Effector memory CD8-positive, alpha-beta T cell (primary cell): ENCODE data around the gene NELFA.
"Not testable (repeated sequence)": the region's sequence is repeated elsewhere in the genome, so short reads cannot be mapped to it uniquely, and the experiment has no call there.

ENCODE experiments used
- ATAC-seq: fragments of 150-1000 bp; cut with Tn5 transposase; replicated peaks from 2 replicates; pipeline ENCODE4 v1.10.0; 2021; ENCODE audit warnings: mild to moderate bottlenecking, moderate library complexity
- DNase-seq, 3 experiments: peaks; one replicate each; pipeline ENCODE4 v3.0.0; 2021
- H3K27ac Mint-ChIP-seq, 2 donors: one replicate each; pipeline ENCODE4 v1.8.0; 2022; ENCODE audit warnings: mild to moderate bottlenecking in 2 of 2, mixed read lengths in 2 of 2, moderate library complexity in 2 of 2
- H3K27me3 Mint-ChIP-seq, 2 donors: one replicate each; pipeline ENCODE4 v1.8.0; 2022; ENCODE audit warnings: mixed read lengths in 2 of 2
- H3K36me3 Mint-ChIP-seq: one replicate; pipeline ENCODE4 v1.8.0; 2022; ENCODE audit warnings: mild to moderate bottlenecking, moderate library complexity, mixed read lengths; ENCODE audit not compliant: insufficient read depth
- H3K4me1 Mint-ChIP-seq, 2 donors: one replicate each; pipeline ENCODE4 v1.8.0; 2022; ENCODE audit warnings: low read depth in 2 of 2, mixed read lengths in 2 of 2
- H3K4me3 Mint-ChIP-seq, 2 donors: one replicate each; pipeline ENCODE4 v1.8.0; 2022; ENCODE audit warnings: mild to moderate bottlenecking in 2 of 2, mixed read lengths in 2 of 2, moderate library complexity in 2 of 2
- H3K9me3 Mint-ChIP-seq, 2 donors: one replicate each; pipeline ENCODE4 v1.8.0; 2022; ENCODE audit warnings: mixed read lengths in 2 of 2

NELFA gene

GRCh38 chr4:1997712-1998111 is 11.1 kb downstream of the NELFA start:
- no peak for ATAC-seq
- peaks cover 23 to 51% of the 10 kb centered on the region in 2 donors for H3K4me1 Mint-ChIP-seq
- no peak for DNase-seq

GRCh38 chr4:1996866-1997611 is 11.7 kb downstream of the NELFA start:
- Mint-ChIP-seq H3K4me3 (no peak overlapping the region), H3K9me3 (peaks cover 14 to 25% of the 10 kb centered on the region in 2 donors), H3K4me1 (peaks cover 18 to 47% of the 10 kb centered on the region in 2 donors), H3K36me3 (peaks cover 10% of the 10 kb centered on the region), H3K27ac (no peak overlapping the region), H3K27me3 (no peaks in the 10 kb centered on the region)
- DNase-seq (no peak), ATAC-seq (no peak)

More at GRCh38 chr4:1997712-1998111, 11.1 kb downstream of the NELFA start:
- peaks cover 14 to 25% of the 10 kb centered on the region in 2 donors for H3K9me3 Mint-ChIP-seq
- H3K27ac Mint-ChIP-seq = no peak overlapping the region
- H3K4me3 Mint-ChIP-seq = no peak overlapping the region
- no peaks in the 10 kb centered on the region for H3K27me3 Mint-ChIP-seq
- peaks cover 11% of the 10 kb centered on the region for H3K36me3 Mint-ChIP-seq

- no peak for ATAC-seq
Measured at GRCh38 chr4:1994938-1995337, 13.8 kb downstream of the NELFA start.

GRCh38 chr4:1993718-1994516 is 14.9 kb downstream of the NELFA start:
- Mint-ChIP-seq H3K36me3 (peaks cover 31% of the 10 kb centered on the region), H3K4me1 (peaks cover 7 to 26% of the 10 kb centered on the region in 2 donors), H3K27ac (peak overlapping the region; percentile 29 to 68)
- not testable (repeated sequence) for H3K27me3 Mint-ChIP-seq, H3K4me3 Mint-ChIP-seq, H3K9me3 Mint-ChIP-seq, ATAC-seq, DNase-seq

More at GRCh38 chr4:1994938-1995337, 13.8 kb downstream of the NELFA start:
- H3K27me3 Mint-ChIP-seq = no peaks in the 10 kb centered on the region
- peaks cover 24% of the 10 kb centered on the region for H3K36me3 Mint-ChIP-seq
- H3K4me1 Mint-ChIP-seq = peaks cover 10 to 35% of the 10 kb centered on the region in 2 donors
- DNase-seq = no peak
- peaks cover 11 to 19% of the 10 kb centered on the region in 2 donors for H3K9me3 Mint-ChIP-seq
- no peak overlapping the region for H3K27ac Mint-ChIP-seq
- H3K4me3 Mint-ChIP-seq = no peak overlapping the region

- Mint-ChIP-seq H3K9me3 (peaks cover 2 to 4% of the 10 kb centered on the region in 2 donors), H3K4me3 (no peak overlapping the region), H3K27ac (no peak overlapping the region), H3K36me3 (peaks cover 37% of the 10 kb centered on the region), H3K27me3 (no peaks in the 10 kb centered on the region), H3K4me1 (peaks cover 2 to 18% of the 10 kb centered on the region in 2 donors)
- ATAC-seq (no peak), DNase-seq (no peak)
Measured at GRCh38 chr4:1993169-1993516, 15.6 kb downstream of the NELFA start.

GRCh38 chr4:1992468-1993168 is 16.2 kb downstream of the NELFA start:
- DNase-seq (no peak), ATAC-seq (no peak)
- H3K27ac Mint-ChIP-seq = no peak overlapping the region
- H3K27me3 Mint-ChIP-seq = no peaks in the 10 kb centered on the region
- peaks cover 42% of the 10 kb centered on the region for H3K36me3 Mint-ChIP-seq
- peaks cover 2 to 13% of the 10 kb centered on the region in 2 donors for H3K4me1 Mint-ChIP-seq
- no peaks in the 10 kb centered on the region for H3K9me3 Mint-ChIP-seq
- no peak overlapping the region for H3K4me3 Mint-ChIP-seq

- H3K9me3 Mint-ChIP-seq = no peaks in the 10 kb centered on the region
- peaks cover 43% of the 10 kb centered on the region for H3K36me3 Mint-ChIP-seq
- H3K27me3 Mint-ChIP-seq = no peaks in the 10 kb centered on the region
- ATAC-seq = no peak
- DNase-seq = no peak
- no peak overlapping the region for H3K27ac Mint-ChIP-seq
- H3K4me1 Mint-ChIP-seq = peaks cover 0 to 10% of the 10 kb centered on the region in 2 donors
- H3K4me3 Mint-ChIP-seq = no peak overlapping the region
Measured at GRCh38 chr4:1991596-1992434, 17.0 kb downstream of the NELFA start.

- DNase-seq (no peak), ATAC-seq (no peak)
- Mint-ChIP-seq H3K9me3 (no peaks in the 10 kb centered on the region), H3K27ac (peak overlapping the region in 1 of 2 donors; percentile 16), H3K27me3 (no peaks in the 10 kb centered on the region), H3K4me1 (peaks cover 0 to 5% of the 10 kb centered on the region in 2 donors), H3K36me3 (peaks cover 49% of the 10 kb centered on the region), H3K4me3 (no peak overlapping the region)
Measured at GRCh38 chr4:1991087-1991486, 17.7 kb downstream of the NELFA start.

GRCh38 chr4:1990676-1991075 is 18.1 kb downstream of the NELFA start:
- Mint-ChIP-seq H3K9me3 (no peaks in the 10 kb centered on the region), H3K27ac (peak overlapping the region in 1 of 2 donors; percentile 16), H3K27me3 (no peaks in the 10 kb centered on the region), H3K36me3 (peaks cover 51% of the 10 kb centered on the region), H3K4me3 (no peak overlapping the region), H3K4me1 (peaks cover 0 to 3% of the 10 kb centered on the region in 2 donors)
- DNase-seq = no peak
- ATAC-seq = no peak

GRCh38 chr4:1990348-1990645 is 18.5 kb downstream of the NELFA start:
- Mint-ChIP-seq H3K9me3 (no peaks in the 10 kb centered on the region), H3K4me1 (no peaks in the 10 kb centered on the region), H3K4me3 (no peak overlapping the region), H3K27ac (peak overlapping the region in 1 of 2 donors; percentile 44), H3K36me3 (peaks cover 51% of the 10 kb centered on the region), H3K27me3 (no peaks in the 10 kb centered on the region)
- ATAC-seq = no peak
- no peak for DNase-seq

- Mint-ChIP-seq H3K36me3 (peaks cover 53% of the 10 kb centered on the region), H3K9me3 (no peaks in the 10 kb centered on the region), H3K4me3 (no peak overlapping the region), H3K27me3 (no peaks in the 10 kb centered on the region), H3K27ac (peak overlapping the region in 1 of 2 donors; percentile 44), H3K4me1 (no peaks in the 10 kb centered on the region)
- ATAC-seq = no peak
- no peak for DNase-seq
Measured at GRCh38 chr4:1989533-1990347, 19.0 kb downstream of the NELFA start.

- Mint-ChIP-seq H3K36me3 (peaks cover 65% of the 10 kb centered on the region), H3K4me1 (no peaks in the 10 kb centered on the region), H3K27me3 (no peaks in the 10 kb centered on the region), H3K27ac (no peak overlapping the region), H3K9me3 (no peaks in the 10 kb centered on the region), H3K4me3 (no peak overlapping the region)
- no peak for DNase-seq
- no peak for ATAC-seq
Measured at GRCh38 chr4:1988327-1988724, 20.4 kb downstream of the NELFA start.
